Spinal cord (tissue), 10 donors: ENCODE data around the gene SLC6A19. TPM values are rescaled to one million over a fixed set of nuclear protein-coding genes. Genes with fewer than 3 reads are reported as not detected.

Experiments
- DNase-seq, 6 donors: peaks; one replicate each; pipeline versions ENCODE4 v3.0.0 to v3.0.0-alpha.2; 2013 to 2015; ENCODE audit warnings: low spot score in 6 of 6, low read depth in 4 of 6
- H3K27ac ChIP-seq: one replicate; pipeline ENCODE4 v1.5.1; 2013; ENCODE audit warnings: low read depth, low read length, control low read depth
- H3K27me3 ChIP-seq: one replicate; pipeline ENCODE4 v1.6.1; 2013; ENCODE audit warnings: low read length; ENCODE audit not compliant: control insufficient read depth, insufficient read depth
- H3K36me3 ChIP-seq: one replicate; pipeline ENCODE4 v1.6.1; 2013; ENCODE audit warnings: low read length; ENCODE audit not compliant: control insufficient read depth, insufficient read depth
- H3K4me1 ChIP-seq: one replicate; pipeline ENCODE4 v1.6.1; 2013; ENCODE audit warnings: low read length; ENCODE audit not compliant: control insufficient read depth, insufficient read depth
- H3K4me3 ChIP-seq: one replicate; pipeline ENCODE4 v1.5.1; 2013; ENCODE audit warnings: low read depth, low read length, control low read depth
- H3K9me3 ChIP-seq: one replicate; pipeline ENCODE4 v1.6.1; 2013; ENCODE audit warnings: low read length; ENCODE audit not compliant: control insufficient read depth, insufficient read depth
- WGBS: methylation state at CpG from one replicate; pipeline ENCODE4 v1.1.5; 2013; ENCODE audit warnings: missing lambda C conversion rate; ENCODE audit not compliant: insufficient coverage; 5-methylcytosine and 5-hydroxymethylcytosine counted together
- polyA plus RNA-seq, 2 donors: library from polyadenylated mRNA; unstranded; fragments of 120-200 nt; gene quantifications; one replicate each; pipeline ENCODE4 v1.2.1, GENCODE V29; 2013; ENCODE audit not compliant: insufficient read length in 2 of 2
- total RNA-seq, 2 donors: library from RNA; depleted of rRNA in 1 of 2; stranded (reverse); fragments of 120-200 nt in 1 of 2; fragments of >200 nt in 1 of 2; gene quantifications; one replicate each; pipeline versions ENCODE4 v1.2.3 to v1.2.4, GENCODE V29; 2013 to 2014
- donor health status: healthy.

SLC6A19 gene
- total and polyA plus RNA-seq, 4 donors = 0.06 to 0.39 (median 0.16) TPM

GRCh38 chr5:1245905-1246576 is 44.6 kb downstream of the SLC6A19 start:
- H3K4me1 ChIP-seq = peaks cover 17% of the 10 kb centered on the region
- peaks cover 27% of the 10 kb centered on the region for H3K27me3 ChIP-seq
- no peak overlapping the region for H3K27ac ChIP-seq
- no peaks in the 10 kb centered on the region for H3K9me3 ChIP-seq
- peak in 3 of 6 donors; percentile 28 to 87 (median 36) for DNase-seq
- no peaks in the 10 kb centered on the region for H3K36me3 ChIP-seq
- H3K4me3 ChIP-seq = no peak overlapping the region
- 20% methylated on average over 58 of the region's 58 CpGs for WGBS

DNA sequence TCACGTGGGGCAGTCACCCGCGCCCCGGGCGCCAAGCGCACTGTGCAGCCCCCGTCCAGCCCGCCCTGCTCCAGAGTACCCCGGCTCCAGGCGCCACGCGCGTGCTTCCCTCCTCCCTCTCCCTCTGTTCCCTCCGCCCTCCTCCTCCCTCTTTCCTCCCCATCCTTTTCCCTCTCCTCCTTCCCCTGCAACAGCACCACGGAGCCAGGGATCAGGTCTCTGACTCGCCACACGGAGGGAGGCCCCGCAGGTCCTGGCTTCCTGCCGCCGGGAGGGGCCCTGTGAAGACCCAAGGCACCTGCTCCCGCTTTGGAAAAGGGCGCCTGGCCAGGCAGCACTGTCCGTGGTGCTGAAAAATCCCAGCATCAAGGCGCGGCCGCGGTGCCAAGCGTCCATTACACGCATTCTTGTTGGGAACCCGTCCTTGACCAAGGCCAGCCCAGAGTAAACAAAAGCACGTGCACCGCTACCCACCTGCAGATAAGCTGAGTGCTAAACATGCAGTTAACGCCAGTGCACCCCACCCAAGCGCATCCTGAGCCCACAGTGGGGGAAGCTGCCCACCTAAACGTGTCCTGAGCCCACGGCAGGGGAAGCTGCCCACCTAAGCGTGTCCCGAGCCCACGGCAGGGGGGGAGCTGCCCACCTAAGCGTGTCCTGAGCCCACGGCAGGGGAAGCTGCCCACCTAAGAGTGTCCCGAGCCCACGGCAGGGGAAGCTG is 45.5 kb downstream of the SLC6A19 start:
- no peak overlapping the region for H3K27ac ChIP-seq
- H3K27me3 ChIP-seq = peaks cover 27% of the 10 kb centered on the region
- DNase-seq = peak in 2 of 6 donors; percentile 46 to 61
- H3K4me1 ChIP-seq = peaks cover 17% of the 10 kb centered on the region
- 21% methylated on average over 43 of the region's 43 CpGs for WGBS
- H3K36me3 ChIP-seq = no peaks in the 10 kb centered on the region
- H3K9me3 ChIP-seq = no peaks in the 10 kb centered on the region
- H3K4me3 ChIP-seq = no peak overlapping the region

- Histone ChIP-seq H3K9me3 (no peaks in the 10 kb centered on the region), H3K36me3 (no peaks in the 10 kb centered on the region), H3K4me1 (peaks cover 17% of the 10 kb centered on the region), H3K27ac (no peak overlapping the region), H3K4me3 (no peak overlapping the region), H3K27me3 (peaks cover 27% of the 10 kb centered on the region)
- WGBS = 94% methylated on average over 4 of the region's 6 CpGs
- DNase-seq = no peak
Observed at GRCh38 chr5:1247811-1248210, 46.4 kb downstream of the SLC6A19 start.

- peaks cover 22% of the 10 kb centered on the region for H3K27me3 ChIP-seq
- no peak for DNase-seq
- H3K4me1 ChIP-seq = peaks cover 17% of the 10 kb centered on the region
- H3K9me3 ChIP-seq = no peaks in the 10 kb centered on the region
- 81% methylated on average over 29 of the region's 29 CpGs for WGBS
- no peak overlapping the region for H3K4me3 ChIP-seq
- no peaks in the 10 kb centered on the region for H3K36me3 ChIP-seq
- no peak overlapping the region for H3K27ac ChIP-seq
Observed at GRCh38 chr5:1249366-1250280, 48.2 kb downstream of the SLC6A19 start.

- 70% methylated on average over 27 of the region's 27 CpGs for WGBS
- H3K27me3 ChIP-seq = peaks cover 5% of the 10 kb centered on the region
- no peaks in the 10 kb centered on the region for H3K36me3 ChIP-seq
Observed at GRCh38 chr5:1251678-1252580, 50.5 kb downstream of the SLC6A19 start.

GRCh38 chr5:1252681-1253080 is 51.3 kb downstream of the SLC6A19 start:
- H3K9me3 ChIP-seq = no peaks in the 10 kb centered on the region
- WGBS = 93% methylated on average over 6 of the region's 9 CpGs
- H3K27ac ChIP-seq = no peak overlapping the region
- no peaks in the 10 kb centered on the region for H3K4me1 ChIP-seq
- H3K27me3 ChIP-seq = peaks cover 3% of the 10 kb centered on the region
- no peaks in the 10 kb centered on the region for H3K36me3 ChIP-seq
- H3K4me3 ChIP-seq = no peak overlapping the region
- DNase-seq = no peak

More at GRCh38 chr5:1251678-1252580, 50.5 kb downstream of the SLC6A19 start:
- no peak for DNase-seq
- H3K4me3 ChIP-seq = no peak overlapping the region
- no peak overlapping the region for H3K27ac ChIP-seq
- no peaks in the 10 kb centered on the region for H3K9me3 ChIP-seq
- peaks cover 2% of the 10 kb centered on the region for H3K4me1 ChIP-seq

DNA sequence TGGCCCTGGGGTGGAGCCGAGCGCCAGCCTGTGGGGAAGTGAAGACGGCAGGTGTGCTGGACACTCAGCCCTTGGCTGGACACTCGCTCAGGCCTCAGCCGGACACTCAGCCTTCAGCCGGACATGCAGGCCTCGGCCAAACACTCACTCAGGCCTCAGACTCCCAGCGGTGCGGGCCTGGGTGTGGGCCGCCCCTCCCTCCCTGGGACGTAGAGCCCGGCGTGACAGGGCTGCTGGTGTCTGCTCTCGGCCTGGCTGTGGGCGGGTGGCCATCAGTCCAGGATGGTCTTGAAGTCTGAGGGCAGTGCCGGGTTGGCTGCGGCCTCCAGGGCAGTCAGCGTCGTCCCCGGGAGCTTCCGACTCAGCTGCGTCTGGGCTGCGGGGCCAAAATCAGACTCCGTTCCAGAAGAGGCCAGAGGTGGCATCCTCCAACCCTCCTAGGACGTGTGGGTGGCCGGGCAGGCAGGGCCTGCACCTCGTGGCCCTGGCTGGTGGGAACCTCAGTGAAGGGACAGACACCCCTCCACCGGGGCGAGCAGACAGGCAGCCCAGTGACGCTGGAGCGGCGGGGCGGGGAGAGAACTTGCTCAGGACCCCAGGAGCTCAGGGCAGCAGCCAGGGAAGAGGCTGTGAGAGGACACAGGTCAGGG is 52.2 kb downstream of the SLC6A19 start:
- Histone ChIP-seq H3K27me3 (peaks cover 3% of the 10 kb centered on the region), H3K9me3 (no peaks in the 10 kb centered on the region), H3K4me3 (no peak overlapping the region), H3K36me3 (no peaks in the 10 kb centered on the region), H3K4me1 (no peaks in the 10 kb centered on the region), H3K27ac (no peak overlapping the region)
- no peak for DNase-seq
- WGBS = 91% methylated on average over 33 of the region's 33 CpGs

- Histone ChIP-seq H3K27me3 (no peaks in the 10 kb centered on the region), H3K36me3 (no peaks in the 10 kb centered on the region), H3K4me1 (no peaks in the 10 kb centered on the region), H3K27ac (no peak overlapping the region), H3K4me3 (no peak overlapping the region), H3K9me3 (no peaks in the 10 kb centered on the region)
- DNase-seq = no peak
- 91% methylated on average over 19 of the region's 19 CpGs for WGBS
Observed at GRCh38 chr5:1254196-1254595, 52.8 kb downstream of the SLC6A19 start.
